Neuronal stem cell (in vitro differentiated cells): ENCODE results near the gene ASPHD1.

ENCODE experiments used
- DNase-seq: peaks from one replicate; pipeline ENCODE4 v3.0.0-alpha.2; 2013; ENCODE audit warnings: low spot score
- H2AFZ ChIP-seq: one replicate; pipeline ENCODE4 v1.6.1; 2013; ENCODE audit warnings: mild to moderate bottlenecking, low read length, inconsistent platforms
- H2AK5ac ChIP-seq: 2 replicates; pipeline ENCODE4 v1.6.1; 2013; ENCODE audit warnings: low read depth, mild to moderate bottlenecking, inconsistent platforms, low read length, moderate library complexity, mixed read lengths
- H2BK120ac ChIP-seq: 2 replicates; pipeline ENCODE4 v1.6.1; 2013; ENCODE audit warnings: low read depth, mild to moderate bottlenecking, inconsistent platforms, low read length, moderate library complexity, mixed read lengths
- H2BK12ac ChIP-seq: one replicate; pipeline ENCODE4 v1.6.1; 2013; ENCODE audit warnings: low read length, inconsistent platforms
- H2BK15ac ChIP-seq: 2 replicates; pipeline ENCODE4 v1.6.1; 2013; ENCODE audit warnings: mild to moderate bottlenecking, low read length, inconsistent platforms, mixed read lengths
- H2BK5ac ChIP-seq: one replicate; pipeline ENCODE4 v1.6.1; 2013; ENCODE audit warnings: inconsistent platforms, mild to moderate bottlenecking, low read length, moderate library complexity
- H3K14ac ChIP-seq: one replicate; pipeline ENCODE4 v1.6.1; 2013; ENCODE audit warnings: low read length, inconsistent platforms
- H3K18ac ChIP-seq: 2 replicates; pipeline ENCODE4 v1.6.1; 2013; ENCODE audit warnings: low read length, inconsistent platforms
- H3K23ac ChIP-seq: 2 replicates; pipeline ENCODE4 v1.6.1; 2013; ENCODE audit warnings: low read depth, mild to moderate bottlenecking, mixed read lengths, low read length, inconsistent platforms; ENCODE audit not compliant: poor library complexity
- H3K27ac ChIP-seq: replicated peaks from 3 replicates; pipeline ENCODE4 v1.5.1; 2013; ENCODE audit warnings: low read length, inconsistent platforms
- H3K27me3 ChIP-seq, 3 experiments: 2 replicates each; pipeline ENCODE4 v1.6.1; 2013; ENCODE audit warnings: low read length in 3 of 3, mild to moderate bottlenecking in 2 of 3, inconsistent platforms in 1 of 3, low read depth in 1 of 3, mixed read lengths in 1 of 3, moderate library complexity in 1 of 3; ENCODE audit not compliant: control insufficient read depth in 3 of 3, insufficient read depth in 3 of 3
- H3K36me3 ChIP-seq, 2 donors: replicated peaks in 1 of 2; 2 replicates each; pipeline ENCODE4 v1.6.1; 2013; ENCODE audit warnings: low read length in 2 of 2; ENCODE audit not compliant: control insufficient read depth in 2 of 2, insufficient read depth in 2 of 2
- H3K4ac ChIP-seq: 2 replicates; pipeline ENCODE4 v1.6.1; 2013; ENCODE audit warnings: inconsistent platforms, mild to moderate bottlenecking, low read length, moderate library complexity
- H3K4me1 ChIP-seq, 2 donors: 1 replicate in 1 of 2; 2 replicates in 1 of 2; pipeline ENCODE4 v1.6.1; 2013; ENCODE audit warnings: low read length in 2 of 2, low read depth in 1 of 2; ENCODE audit not compliant: control insufficient read depth in 2 of 2, insufficient read depth in 1 of 2
- H3K4me2 ChIP-seq: one replicate; pipeline ENCODE4 v1.6.1; 2013; ENCODE audit warnings: mild to moderate bottlenecking, low read length, inconsistent platforms; ENCODE audit not compliant: insufficient read depth, poor library complexity, severe bottlenecking
- H3K4me3 ChIP-seq, 2 donors: 2 replicates each; pipeline ENCODE4 v1.5.1; 2013; ENCODE audit warnings: low read length in 2 of 2, mild to moderate bottlenecking in 2 of 2, inconsistent platforms in 1 of 2, moderate library complexity in 1 of 2
- H3K79me1 ChIP-seq: one replicate; pipeline ENCODE4 v1.6.1; 2013; ENCODE audit warnings: low read depth, mild to moderate bottlenecking, inconsistent platforms, low read length, moderate library complexity
- H3K9ac ChIP-seq: one replicate; pipeline ENCODE4 v1.6.1; 2013; ENCODE audit warnings: mild to moderate bottlenecking, low read depth, low read length, inconsistent platforms; ENCODE audit not compliant: poor library complexity
- H3K9me3 ChIP-seq, 2 donors: replicated peaks in 1 of 2; 2 replicates each; pipeline versions ENCODE3 to v1.6.1; 2013; ENCODE audit warnings: low read length in 2 of 2, mild to moderate bottlenecking in 2 of 2, inconsistent platforms in 1 of 2, low read depth in 1 of 2, mixed read lengths in 1 of 2, moderate library complexity in 1 of 2; ENCODE audit not compliant: control insufficient read depth in 2 of 2, insufficient read depth in 1 of 2
- H4K8ac ChIP-seq: one replicate; pipeline ENCODE4 v1.6.1; 2013; ENCODE audit warnings: low read depth, mild to moderate bottlenecking, inconsistent platforms, low read length, moderate library complexity
- H4K91ac ChIP-seq: one replicate; pipeline ENCODE4 v1.6.1; 2013; ENCODE audit warnings: low read length, low read depth, mild to moderate bottlenecking, inconsistent platforms; ENCODE audit not compliant: poor library complexity
- WGBS, 2 donors: extraction: QIAGEN DNeasy Blood & Tissue Kit; methylation state at CpG; one replicate each; pipeline ENCODE4 v1.1.7; 2013; ENCODE audit warnings: missing lambda C conversion rate in 2 of 2, mixed read lengths in 1 of 2; ENCODE audit not compliant: insufficient read length in 2 of 2, insufficient replicate concordance in 1 of 2; ENCODE audit errors: extremely low coverage in 2 of 2; 5-methylcytosine and 5-hydroxymethylcytosine counted together

ASPHD1 gene

DNA sequence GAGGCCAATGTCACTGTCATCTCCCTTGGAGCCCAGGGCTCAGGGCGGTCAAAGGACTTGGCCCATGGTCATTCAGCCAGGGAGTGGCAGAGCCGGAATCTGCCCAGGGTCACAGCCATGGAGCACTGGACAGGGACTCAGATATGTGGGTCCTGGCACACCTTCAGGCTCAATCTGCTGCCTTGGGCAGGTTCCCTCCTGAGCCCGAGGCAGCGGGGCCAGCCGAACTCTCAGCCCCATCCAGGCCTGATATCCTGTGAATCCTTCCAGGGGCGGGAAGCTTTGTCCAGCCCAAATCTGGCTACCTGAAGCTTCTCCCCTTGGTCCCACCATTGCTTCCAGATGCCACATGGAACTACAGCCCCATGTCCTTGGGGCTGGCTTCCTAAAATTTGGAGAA, 25.1 kb upstream of the ASPHD1 start:
- Histone ChIP-seq H2BK12ac (no peak overlapping the region), H3K4me1 (peaks cover 0 to 2% of the 10 kb centered on the region in 2 donors), H3K79me1 (no peaks in the 10 kb centered on the region), H3K4me2 (no peak overlapping the region), H2AK5ac (no peak overlapping the region), H3K4me3 (no peak overlapping the region), H2BK120ac (no peak overlapping the region), H3K23ac (no peak overlapping the region), H2BK15ac (no peak overlapping the region), H3K14ac (no peak overlapping the region), H4K91ac (no peak overlapping the region), H3K27me3 (peaks cover 6 to 20% (median 8%) of the 10 kb centered on the region in 3 experiments), H4K8ac (no peak overlapping the region), H3K18ac (no peak overlapping the region), H3K9ac (no peak overlapping the region), H2AFZ (no peak overlapping the region), H3K36me3 (peaks cover 0 to 4% of the 10 kb centered on the region in 2 donors), H2BK5ac (no peak overlapping the region), H3K4ac (no peak overlapping the region), H3K27ac (no peak overlapping the region), H3K9me3 (peaks cover 0 to 3% of the 10 kb centered on the region in 2 donors)
- no CpG with 5 or more reads among the region's 6 CpGs for WGBS, 2 donors
- DNase-seq, result no peak

DNA sequence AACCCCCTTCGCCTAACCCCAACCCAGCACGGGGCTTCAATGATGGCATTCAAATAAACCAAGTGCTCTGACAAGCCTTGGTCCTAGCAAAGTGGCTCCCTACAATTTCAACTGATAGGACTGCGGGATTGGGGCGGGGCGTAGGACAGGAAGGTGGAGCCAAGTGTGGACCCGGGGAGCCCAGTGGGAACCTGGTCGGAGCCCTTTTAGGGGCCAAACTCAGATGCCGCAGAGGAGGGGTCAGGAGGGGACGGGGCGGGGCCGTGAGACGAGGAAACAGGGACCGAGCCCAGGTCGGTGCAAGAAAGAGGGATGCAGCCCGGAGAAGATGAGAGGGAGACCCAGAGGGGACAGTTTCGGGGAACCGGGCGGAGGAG, 24.1 kb upstream of the ASPHD1 start:
- H3K27me3 ChIP-seq, result peaks cover 6 to 20% (median 8%) of the 10 kb centered on the region in 3 experiments
- H2BK120ac ChIP-seq, result no peak overlapping the region
- H2AFZ ChIP-seq, result no peak overlapping the region
- peak overlapping the region in 1 of 2 donors; percentile 69 for H3K4me3 ChIP-seq
- H2BK5ac ChIP-seq, result no peak overlapping the region
- no peak overlapping the region for H2BK12ac ChIP-seq
- H3K4ac ChIP-seq, result no peak overlapping the region
- H3K18ac ChIP-seq, result peak overlapping the region; percentile 45
- DNase-seq, result no peak
- no CpG with 5 or more reads among the region's 18 CpGs for WGBS, 2 donors
- H4K91ac ChIP-seq, result no peak overlapping the region
- H2AK5ac ChIP-seq, result no peak overlapping the region
- H3K4me1 ChIP-seq, result peaks cover 0 to 2% of the 10 kb centered on the region in 2 donors
- H3K9me3 ChIP-seq, result peaks cover 0 to 3% of the 10 kb centered on the region in 2 donors
- H3K4me2 ChIP-seq, result peak overlapping the region; percentile 66
- H3K9ac ChIP-seq, result no peak overlapping the region
- H3K79me1 ChIP-seq, result no peaks in the 10 kb centered on the region
- peaks cover 0 to 4% of the 10 kb centered on the region in 2 donors for H3K36me3 ChIP-seq
- H3K23ac ChIP-seq, result no peak overlapping the region
- H2BK15ac ChIP-seq, result no peak overlapping the region
- H3K14ac ChIP-seq, result no peak overlapping the region
- no peak overlapping the region for H4K8ac ChIP-seq
- H3K27ac ChIP-seq, result no peak overlapping the region

DNA sequence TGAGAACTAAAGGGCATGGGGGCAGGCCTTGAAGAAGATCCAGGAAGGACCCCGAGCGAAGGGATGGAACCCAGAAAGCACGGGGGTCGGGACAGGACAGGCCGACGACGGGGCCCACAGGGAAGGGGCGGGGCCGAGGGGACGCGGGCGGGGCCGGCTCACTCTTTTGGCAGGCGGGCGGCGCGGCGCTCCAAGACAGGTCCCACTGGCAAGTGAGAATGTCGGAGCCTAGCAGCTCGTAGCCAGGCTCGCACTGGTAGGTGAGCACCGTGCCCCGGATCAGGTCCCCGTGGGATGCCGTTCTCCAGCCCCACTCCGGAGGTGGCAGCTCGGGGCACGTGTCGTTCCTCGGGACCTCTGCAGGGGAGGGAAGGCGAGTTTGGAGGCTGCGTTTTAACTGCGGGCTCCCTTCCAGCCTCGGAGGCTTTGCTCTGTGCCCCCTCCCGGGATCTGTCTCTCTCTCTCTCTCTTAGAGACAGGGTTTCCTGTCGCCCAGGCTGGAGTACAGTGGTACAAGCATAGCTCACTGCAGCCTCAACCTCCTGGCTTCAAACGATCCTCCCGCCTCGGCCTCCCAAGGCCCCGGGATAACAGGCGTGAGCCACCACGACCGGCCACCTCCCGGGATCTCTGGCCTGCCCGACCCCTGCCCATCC, 23.6 kb upstream of the ASPHD1 start:
- peak overlapping the region; percentile 66 for H3K4me2 ChIP-seq
- peak overlapping the region; percentile 43 for H2BK15ac ChIP-seq
- H3K18ac ChIP-seq, result peak overlapping the region; percentile 95
- H2AK5ac ChIP-seq, result peak overlapping the region; percentile 92
- peaks cover 0 to 4% of the 10 kb centered on the region in 2 donors for H3K36me3 ChIP-seq
- peak overlapping the region; percentile 60 for H3K9ac ChIP-seq
- H4K8ac ChIP-seq, result peak overlapping the region; percentile 82
- peak overlapping the region; percentile 45 for H2AFZ ChIP-seq
- peaks cover 6 to 20% (median 8%) of the 10 kb centered on the region in 3 experiments for H3K27me3 ChIP-seq
- H3K14ac ChIP-seq, result peak overlapping the region; percentile 98
- no peak overlapping the region for H3K27ac ChIP-seq
- peaks cover 0 to 2% of the 10 kb centered on the region in 2 donors for H3K4me1 ChIP-seq
- H2BK120ac ChIP-seq, result peak overlapping the region; percentile 41
- no peak overlapping the region for H3K4ac ChIP-seq
- WGBS, 2 donors, result no CpG with 5 or more reads among the region's 45 CpGs
- H3K23ac ChIP-seq, result peak overlapping the region; percentile 93
- H2BK5ac ChIP-seq, result no peak overlapping the region
- H3K9me3 ChIP-seq, result peaks cover 0 to 3% of the 10 kb centered on the region in 2 donors
- no peak for DNase-seq
- no peak overlapping the region for H4K91ac ChIP-seq
- no peaks in the 10 kb centered on the region for H3K79me1 ChIP-seq
- H3K4me3 ChIP-seq, result peak overlapping the region in 1 of 2 donors; percentile 72
- peak overlapping the region; percentile 58 for H2BK12ac ChIP-seq

DNA sequence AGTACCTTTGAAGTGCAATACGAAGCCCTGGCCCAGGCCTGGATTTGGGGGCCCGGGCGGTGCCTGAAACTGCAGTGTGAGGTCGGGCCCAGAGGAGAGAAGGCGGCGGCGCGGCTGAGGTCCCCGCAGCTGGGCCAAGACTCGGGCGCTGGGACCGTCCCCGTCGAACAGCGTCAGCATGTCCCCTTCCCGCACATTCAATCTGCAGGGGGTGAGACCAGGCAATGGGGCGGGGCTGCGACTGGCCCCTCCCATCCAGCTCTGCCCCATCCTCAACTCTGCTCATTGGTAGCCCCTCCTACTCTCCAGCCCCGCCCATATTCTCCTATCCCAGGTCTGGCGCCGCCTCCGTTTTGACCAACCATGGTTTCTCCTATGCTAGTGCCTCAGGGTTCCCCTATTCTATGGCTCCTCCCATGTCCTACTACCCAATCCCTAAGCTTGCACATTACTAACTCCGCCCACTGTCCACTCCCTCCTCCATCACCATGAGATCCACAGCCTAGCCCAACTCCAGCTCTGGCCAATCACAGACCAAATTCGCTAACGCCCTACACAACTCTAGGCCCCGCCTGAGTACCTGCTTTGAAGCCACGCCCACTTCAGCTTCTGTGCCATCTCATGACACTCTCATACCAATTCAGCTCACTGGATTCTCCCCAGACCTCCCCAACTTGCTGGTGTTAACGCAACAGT, 22.9 kb upstream of the ASPHD1 start:
- H4K91ac ChIP-seq, result no peak overlapping the region
- H3K79me1 ChIP-seq, result no peaks in the 10 kb centered on the region
- H3K27ac ChIP-seq, result no peak overlapping the region
- peak overlapping the region in 1 of 2 donors; percentile 64 for H3K4me3 ChIP-seq
- H3K4me2 ChIP-seq, result peak overlapping the region; percentile 66
- no peak overlapping the region for H3K23ac ChIP-seq
- peak overlapping the region; percentile 4 for H3K14ac ChIP-seq
- peak overlapping the region; percentile 60 for H3K9ac ChIP-seq
- H3K36me3 ChIP-seq, result peaks cover 0 to 3% of the 10 kb centered on the region in 2 donors
- H3K9me3 ChIP-seq, result peaks cover 0 to 3% of the 10 kb centered on the region in 2 donors
- H2BK5ac ChIP-seq, result no peak overlapping the region
- H2BK15ac ChIP-seq, result peak overlapping the region; percentile 43
- H3K4ac ChIP-seq, result no peak overlapping the region
- H3K4me1 ChIP-seq, result peaks cover 0 to 2% of the 10 kb centered on the region in 2 donors
- H4K8ac ChIP-seq, result no peak overlapping the region
- H2AK5ac ChIP-seq, result peak overlapping the region; percentile 92
- WGBS, 2 donors, result no CpG with 5 or more reads among the region's 28 CpGs
- H3K27me3 ChIP-seq, result peaks cover 6 to 20% (median 8%) of the 10 kb centered on the region in 3 experiments
- peak overlapping the region; percentile 41 for H2BK120ac ChIP-seq
- peak; percentile 85 for DNase-seq
- no peak overlapping the region for H2BK12ac ChIP-seq
- H2AFZ ChIP-seq, result peak overlapping the region; percentile 45
- H3K18ac ChIP-seq, result peak overlapping the region; percentile 95
